ENCODE data around the gene GALM.

GRCh38 chr2:38750011-38750890 is 84.3 kb downstream of the GALM start:
- TF ChIP-seq CTCF (IDR thresholded peaks at IDR 0.05; ENCODE audit: low read depth, low read length, missing input control) (no peak), REST (IDR thresholded peaks at IDR 0.05) (no peak), MAX (IDR thresholded peaks at IDR 0.05) (no peak), YY1 (IDR thresholded peaks at IDR 0.05) (no peak), RXRA (IDR thresholded peaks at IDR 0.05) (no peak), TAF1 (conservative IDR thresholded peaks at IDR 0.05) (no peak), SP1 (IDR thresholded peaks at IDR 0.05) (no peak), JUND (IDR thresholded peaks at IDR 0.05) (no peak), ATF3 (IDR thresholded peaks at IDR 0.05) (no peak)

Measured in liver (tissue), 3 donors.